C4-2B (cell line): ENCODE measurements around the gene FRK.

Experiments used
- ZFX ChIP-seq: fragments of 450-650 bp; IDR thresholded peaks from 2 replicates; pipeline ENCODE4 v1.6.1; 2017
- TF ChIP-seq, protein P1 (sequence below): fragments of 450-650 bp; conservative IDR thresholded peaks from 2 replicates; pipeline ENCODE4 v1.5.1; 2017; ENCODE audit warnings: mild to moderate bottlenecking

DNA sequence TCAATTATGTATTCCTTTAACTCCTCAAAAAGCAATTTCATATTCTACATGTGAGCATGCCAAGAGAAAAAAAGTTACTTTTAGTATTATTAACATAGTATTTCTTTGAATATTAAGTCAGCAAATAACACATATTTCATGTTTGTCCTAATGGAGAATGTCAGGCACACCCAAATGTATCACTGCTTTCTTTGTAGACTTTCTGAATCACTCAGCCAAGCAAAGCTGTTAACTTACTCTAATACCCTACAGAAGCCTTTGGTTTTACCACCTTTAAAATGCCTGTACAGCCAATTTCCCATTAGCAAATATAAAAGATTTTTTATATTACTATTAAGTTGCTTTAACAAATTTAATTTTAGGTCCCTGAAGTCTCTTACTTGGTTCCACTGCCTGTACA, 23.8 kb downstream of the FRK start:
- TF ChIP-seq, protein P1, sequence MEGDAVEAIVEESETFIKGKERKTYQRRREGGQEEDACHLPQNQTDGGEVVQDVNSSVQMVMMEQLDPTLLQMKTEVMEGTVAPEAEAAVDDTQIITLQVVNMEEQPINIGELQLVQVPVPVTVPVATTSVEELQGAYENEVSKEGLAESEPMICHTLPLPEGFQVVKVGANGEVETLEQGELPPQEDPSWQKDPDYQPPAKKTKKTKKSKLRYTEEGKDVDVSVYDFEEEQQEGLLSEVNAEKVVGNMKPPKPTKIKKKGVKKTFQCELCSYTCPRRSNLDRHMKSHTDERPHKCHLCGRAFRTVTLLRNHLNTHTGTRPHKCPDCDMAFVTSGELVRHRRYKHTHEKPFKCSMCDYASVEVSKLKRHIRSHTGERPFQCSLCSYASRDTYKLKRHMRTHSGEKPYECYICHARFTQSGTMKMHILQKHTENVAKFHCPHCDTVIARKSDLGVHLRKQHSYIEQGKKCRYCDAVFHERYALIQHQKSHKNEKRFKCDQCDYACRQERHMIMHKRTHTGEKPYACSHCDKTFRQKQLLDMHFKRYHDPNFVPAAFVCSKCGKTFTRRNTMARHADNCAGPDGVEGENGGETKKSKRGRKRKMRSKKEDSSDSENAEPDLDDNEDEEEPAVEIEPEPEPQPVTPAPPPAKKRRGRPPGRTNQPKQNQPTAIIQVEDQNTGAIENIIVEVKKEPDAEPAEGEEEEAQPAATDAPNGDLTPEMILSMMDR, result no peak
- no peak for TF ChIP-seq ZFX
